ENCODE measurements around the gene SIM2.

The SIM2 gene

GRCh38 chr21:36769051-36769839 is 70.3 kb downstream of the SIM2 start:
- H3K27ac ChIP-seq = no peak overlapping the region
- TF ChIP-seq ZFX (IDR thresholded peaks at IDR 0.05; ENCODE audit: borderline replicate concordance) (no peak), CTCF (IDR thresholded peaks at IDR 0.05) (no peak)

DNA sequence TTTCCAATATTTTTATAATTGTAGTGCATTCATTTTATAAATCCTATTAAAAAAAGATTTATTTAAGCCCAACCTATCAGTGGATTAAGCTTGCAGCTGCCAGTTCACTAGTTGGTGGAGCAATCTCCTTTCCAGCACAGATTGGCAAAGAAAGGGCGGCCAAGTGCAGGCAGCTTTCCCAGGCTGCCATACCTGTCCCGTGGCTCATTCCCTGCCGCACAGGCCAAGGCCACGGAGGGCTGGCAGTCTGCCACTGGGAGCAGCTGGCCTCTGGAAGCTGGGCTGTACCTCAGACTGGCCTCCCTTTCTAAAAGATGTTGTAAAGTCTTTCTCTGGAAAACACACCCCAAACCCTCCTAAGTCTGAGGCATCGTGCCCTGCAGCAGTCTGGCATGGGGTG is 74.2 kb downstream of the SIM2 start:
- no peak overlapping the region for H3K27ac ChIP-seq
- no peak for TF ChIP-seq ZFX (IDR thresholded peaks at IDR 0.05; ENCODE audit: borderline replicate concordance)
- TF ChIP-seq CTCF (IDR thresholded peaks at IDR 0.05) = no peak

- TF ChIP-seq ZFX (IDR thresholded peaks at IDR 0.05; ENCODE audit: borderline replicate concordance) = no peak
- no peak for TF ChIP-seq CTCF (IDR thresholded peaks at IDR 0.05)
Observed at GRCh38 chr21:36773995-36774394, 75.1 kb downstream of the SIM2 start.

DNA sequence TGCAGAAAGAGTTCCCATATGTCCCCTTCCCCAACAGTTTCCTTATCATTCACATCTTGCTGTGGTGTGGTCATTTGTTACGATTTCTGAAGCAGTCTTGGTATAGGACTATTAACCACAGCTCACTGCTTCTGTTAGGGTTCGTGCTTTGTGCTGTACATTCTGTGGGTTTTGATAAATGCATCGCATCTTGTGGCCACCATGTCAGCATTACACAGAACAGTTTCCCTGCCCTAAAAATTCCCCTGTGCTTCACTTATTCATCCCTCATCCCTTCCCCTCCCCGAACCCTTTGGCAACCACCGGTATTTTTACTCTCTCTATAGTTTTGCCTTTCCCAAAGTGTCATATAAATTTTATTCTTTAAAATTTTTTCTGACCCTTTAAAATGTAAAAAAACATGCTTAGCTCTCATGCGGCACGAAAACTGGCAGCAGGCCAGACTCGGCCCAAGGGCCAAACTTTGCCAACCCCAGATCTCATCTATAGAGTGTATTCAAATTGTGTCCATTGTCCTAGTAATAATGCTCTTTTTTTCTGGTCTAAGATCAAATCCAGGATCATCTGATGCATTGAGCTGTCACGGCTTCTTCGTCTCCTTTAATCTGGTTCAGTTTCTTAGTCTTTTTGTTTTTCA is 78.2 kb downstream of the SIM2 start:
- no peak overlapping the region for H3K27ac ChIP-seq
- TF ChIP-seq ZFX (IDR thresholded peaks at IDR 0.05; ENCODE audit: borderline replicate concordance) (no peak), CTCF (IDR thresholded peaks at IDR 0.05) (no peak)

More at GRCh38 chr21:36773995-36774394, 75.1 kb downstream of the SIM2 start:
- H3K27ac ChIP-seq = no peak overlapping the region

DNA sequence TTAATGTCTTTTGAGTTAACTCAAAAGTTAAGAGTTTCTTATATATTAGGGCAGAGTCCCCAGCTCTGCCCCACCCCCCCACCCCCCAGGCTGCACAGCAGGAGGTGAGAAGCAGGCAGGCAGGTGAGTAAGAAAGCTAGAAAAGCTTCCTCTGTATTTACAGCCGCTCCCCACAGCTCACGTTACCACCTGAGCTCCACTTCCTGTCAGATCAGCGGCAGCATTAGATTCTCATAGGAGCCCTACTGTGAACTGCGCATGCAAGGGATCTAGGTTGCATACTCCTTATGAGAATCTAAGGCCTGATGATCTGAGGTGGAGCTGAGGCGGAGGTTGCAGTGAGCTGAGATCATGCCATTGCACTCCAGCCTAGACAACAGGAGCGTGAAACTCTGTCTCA is 81.9 kb downstream of the SIM2 start:
- TF ChIP-seq CTCF (IDR thresholded peaks at IDR 0.05) (no peak), ZFX (IDR thresholded peaks at IDR 0.05; ENCODE audit: borderline replicate concordance) (no peak)
- no peak overlapping the region for H3K27ac ChIP-seq

DNA sequence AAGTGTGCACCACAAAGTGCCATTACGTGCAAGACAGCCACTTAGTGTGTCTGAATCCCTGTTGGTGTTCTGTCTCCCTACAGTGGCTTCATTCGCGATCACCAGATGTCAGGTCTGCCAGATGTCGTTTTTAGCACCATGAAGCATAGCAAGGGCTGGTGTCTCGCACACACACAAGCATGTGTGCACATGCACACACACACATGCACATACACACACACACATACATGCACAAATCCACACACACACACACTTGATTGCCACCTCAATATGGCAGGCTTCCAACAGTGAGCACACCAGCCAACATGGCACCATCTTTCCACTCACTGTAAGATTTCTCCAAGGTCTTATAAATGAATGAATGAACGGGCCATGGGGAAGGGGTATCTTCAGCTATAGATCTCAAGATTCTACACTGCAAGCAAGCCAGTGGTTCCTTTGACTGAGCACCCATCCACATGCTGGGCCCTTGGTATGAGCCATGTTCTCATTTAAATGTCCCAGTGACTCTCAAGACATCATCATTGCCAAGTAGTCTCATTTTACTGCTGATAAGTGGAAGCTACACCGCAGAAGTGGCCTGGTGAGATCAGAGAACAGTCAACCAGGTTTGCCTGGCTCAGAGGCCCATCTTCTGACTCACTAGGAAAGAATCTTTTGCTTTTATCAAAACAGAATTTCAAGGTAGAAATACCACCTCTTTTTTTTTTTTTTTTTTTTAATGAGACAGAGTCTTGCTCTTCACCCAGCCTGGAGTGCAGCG is 84.9 kb downstream of the SIM2 start:
- H3K27ac ChIP-seq = no peak overlapping the region
- no peak for TF ChIP-seq CTCF (IDR thresholded peaks at IDR 0.05)
- no peak for TF ChIP-seq ZFX (IDR thresholded peaks at IDR 0.05; ENCODE audit: borderline replicate concordance)
